H1 (cell line): ENCODE results near the gene WDR31. TPM values are rescaled to one million over a fixed set of nuclear protein-coding genes. Genes with fewer than 3 reads are reported as not detected.

Experiments
- RFX5 ChIP-seq: IDR thresholded peaks from 2 replicates; pipeline ENCODE4 v1.6.1; 2011; ENCODE audit warnings: low read depth, low read length, improper control_type of control experiment, borderline replicate concordance
- SIRT6 ChIP-seq: IDR thresholded peaks from one replicate; pipeline ENCODE4 v1.7.1; 2012; ENCODE audit warnings: low read length, inconsistent platforms
- TAF1 ChIP-seq: IDR thresholded peaks from 2 replicates; pipeline ENCODE4 v1.6.1; 2011; ENCODE audit warnings: mild to moderate bottlenecking, low read depth, low read length
- polyA plus RNA-seq, 7 experiments: library from polyadenylated mRNA; depleted of rRNA in 3 of 7; stranded (reverse) in 5 of 7; unstranded in 2 of 7; fragments of >200 nt in 5 of 7; fragments of 200-250 nt in 2 of 7; gene quantifications; 1 replicate in 5 of 7; 2 replicates in 1 of 7; 4 replicates in 1 of 7; pipeline versions ENCODE4 v1.2.1 to v1.2.3, GENCODE V29; 2011 to 2013; ENCODE audit warnings: missing spikeins in 2 of 7, mixed read lengths in 2 of 7
- total RNA-seq: library from RNA; stranded (reverse); fragmentation: NEBNext Ultra II Directional; extraction: Animal tissue kit (Norgen Biotek cat#: 25700); gene quantifications from 2 replicates; pipeline ENCODE4 v1.2.1, GENCODE V29; 2021
- TF ChIP-seq, protein P1 (sequence below): IDR thresholded peaks from 2 replicates; pipeline ENCODE4 v1.6.1; 2012; ENCODE audit warnings: low read length, inconsistent platforms

Gene WDR31
- total and polyA plus RNA-seq, 2 of the 8 experiments (the other 6 are each of a cell fraction or from before 2014, with no cell fraction given) = 0.27 to 0.28 TPM

DNA sequence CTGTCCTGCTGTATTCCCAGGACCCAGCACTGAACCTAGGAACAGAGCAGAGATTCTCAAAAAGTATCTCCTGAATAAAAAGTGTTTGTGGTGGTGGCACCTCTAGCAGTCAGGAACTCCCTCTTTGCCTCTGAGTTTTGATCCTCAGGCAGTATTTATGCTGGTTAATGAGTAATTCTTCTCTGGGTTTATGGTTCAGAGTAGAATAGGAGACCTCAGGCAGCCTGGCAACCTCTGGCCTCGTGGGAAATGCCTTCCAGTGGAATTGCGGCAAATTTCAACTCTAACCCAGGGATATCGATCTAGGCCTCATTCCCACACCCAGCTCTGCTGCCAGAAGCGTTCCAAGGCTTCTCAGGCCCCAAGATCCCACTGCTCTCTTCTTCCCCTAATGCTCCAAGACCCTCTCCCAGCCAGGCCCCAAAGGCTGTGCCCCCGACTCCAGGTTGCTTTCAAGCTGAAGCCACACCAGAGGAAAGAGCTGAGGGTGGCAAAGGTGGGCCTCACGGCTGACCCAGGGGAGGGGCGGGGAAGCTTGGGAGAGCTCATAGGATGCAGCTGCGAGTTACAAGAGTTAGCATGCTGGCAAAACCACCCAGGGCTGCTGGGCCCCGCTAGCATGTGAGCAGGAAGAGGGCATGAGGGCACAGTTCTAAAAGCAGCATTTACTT lies 47.6 kb upstream of the WDR31 start (continued):
- TF ChIP-seq, protein P1, sequence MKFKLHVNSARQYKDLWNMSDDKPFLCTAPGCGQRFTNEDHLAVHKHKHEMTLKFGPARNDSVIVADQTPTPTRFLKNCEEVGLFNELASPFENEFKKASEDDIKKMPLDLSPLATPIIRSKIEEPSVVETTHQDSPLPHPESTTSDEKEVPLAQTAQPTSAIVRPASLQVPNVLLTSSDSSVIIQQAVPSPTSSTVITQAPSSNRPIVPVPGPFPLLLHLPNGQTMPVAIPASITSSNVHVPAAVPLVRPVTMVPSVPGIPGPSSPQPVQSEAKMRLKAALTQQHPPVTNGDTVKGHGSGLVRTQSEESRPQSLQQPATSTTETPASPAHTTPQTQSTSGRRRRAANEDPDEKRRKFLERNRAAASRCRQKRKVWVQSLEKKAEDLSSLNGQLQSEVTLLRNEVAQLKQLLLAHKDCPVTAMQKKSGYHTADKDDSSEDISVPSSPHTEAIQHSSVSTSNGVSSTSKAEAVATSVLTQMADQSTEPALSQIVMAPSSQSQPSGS = no peak
- TF ChIP-seq TAF1 = no peak
- no peak for TF ChIP-seq SIRT6
- no peak for TF ChIP-seq RFX5
